Spleen (tissue), 11 donors: ENCODE measurements around the gene ETFB. TPM values are rescaled to one million over a fixed set of nuclear protein-coding genes. Genes with fewer than 3 reads are reported as not detected.
A peak's percentile ranks its signal among the peaks of the same experiment; 100 is the strongest.

Experiments
- DNase-seq: peaks from one replicate; pipeline ENCODE4 v3.0.0-alpha.2; 2020
- H3K27ac ChIP-seq, 8 donors: fragments of 200-600 bp; sonication (generic) in 7 of 8; 1 replicate in 4 of 8; 2 replicates in 4 of 8; pipeline versions ENCODE4 v1.5.0 to v1.8.0; 2016 to 2021; ENCODE audit warnings: inconsistent platforms in 4 of 8, mild to moderate bottlenecking in 4 of 8, moderate library complexity in 1 of 8
- H3K27me3 ChIP-seq, 7 donors: fragments of 200-600 bp; sonication (generic) in 6 of 7; replicated peaks in 1 of 7; 1 replicate in 4 of 7; 2 replicates in 3 of 7; pipeline versions ENCODE4 v1.5.0 to v1.8.0; 2016 to 2021; ENCODE audit warnings: inconsistent platforms in 3 of 7, mild to moderate bottlenecking in 1 of 7
- H3K36me3 ChIP-seq, 6 donors: fragments of 200-600 bp; sonication (generic) in 5 of 6; 1 replicate in 4 of 6; 2 replicates in 2 of 6; pipeline versions ENCODE4 v1.5.0 to v1.8.0; 2016 to 2021; ENCODE audit warnings: inconsistent platforms in 2 of 6
- H3K4me1 ChIP-seq, 6 donors: fragments of 200-600 bp; sonication (generic) in 5 of 6; 1 replicate in 3 of 6; 2 replicates in 3 of 6; pipeline versions ENCODE4 v1.5.0 to v1.8.0; 2016 to 2021; ENCODE audit warnings: inconsistent platforms in 3 of 6
- H3K4me3 ChIP-seq, 8 donors: fragments of 200-600 bp; sonication (generic) in 7 of 8; 1 replicate in 4 of 8; 2 replicates in 4 of 8; pipeline versions ENCODE4 v1.5.0 to v1.8.0; 2016 to 2021; ENCODE audit warnings: inconsistent platforms in 4 of 8, mild to moderate bottlenecking in 4 of 8, moderate library complexity in 2 of 8
- H3K9me3 ChIP-seq, 8 donors: fragments of 200-600 bp; sonication (generic) in 7 of 8; 1 replicate in 4 of 8; 2 replicates in 4 of 8; pipeline versions ENCODE4 v1.5.0 to v1.8.0; 2016 to 2021; ENCODE audit warnings: inconsistent platforms in 4 of 8
- POLR2A ChIP-seq, 3 donors: fragments of 450-650 bp; IDR thresholded peaks; one replicate each; pipeline ENCODE4 v1.5.1; 2017; ENCODE audit warnings: antibody characterized with exemption in 3 of 3, mild to moderate bottlenecking in 1 of 3
- POLR2AphosphoS5 ChIP-seq, 3 donors: sonication (generic); formaldehyde crosslinking; IDR thresholded peaks; one replicate each; pipeline ENCODE4 v1.5.1; 2017; ENCODE audit warnings: antibody characterized with exemption in 3 of 3
- WGBS, 5 donors: extraction: QIAGEN DNeasy Blood & Tissue Kit in 3 of 5; methylation state at CpG; one replicate each; pipeline versions ENCODE4 v1.1.5 to v1.1.7; 2013 to 2018; 5-methylcytosine and 5-hydroxymethylcytosine counted together
- intact Hi-C: fragments of 100-400 bp; cut with DNase I; formaldehyde crosslinking; loops from one replicate; pipeline ENCODE4 v1.15.0; 2023; ENCODE audit warnings: low total_unique reads
- polyA plus RNA-seq, 3 donors: library from polyadenylated mRNA; stranded (reverse); fragments of 200-250 nt; gene quantifications; one replicate each; pipeline ENCODE4 v1.2.1, GENCODE V29; 2013
- total RNA-seq, 7 donors: library from RNA; depleted of rRNA in 3 of 7; stranded (reverse); fragments of >200 nt in 3 of 7; fragmentation: NEBNext Ultra II Directional in 4 of 7; extraction: Animal tissue kit (Norgen Biotek cat#: 25700) in 4 of 7; gene quantifications; one replicate each; pipeline versions ENCODE4 v1.1.0 to v1.2.1, GENCODE V29; 2016 to 2021
- TF ChIP-seq, protein P1 (sequence below), 11 experiments: fragments of 200-600 bp in 7 of 11; fragments of 450-650 bp in 4 of 11; sonication (generic) in 4 of 11; IDR thresholded peaks in 8 of 11; conservative IDR thresholded peaks in 3 of 11; 1 replicate in 7 of 11; 2 replicates in 4 of 11; pipeline versions ENCODE4 v1.4.0 to v1.8.0; 2016 to 2021; ENCODE audit warnings: antibody characterized with exemption in 11 of 11, inconsistent platforms in 4 of 11, mild to moderate bottlenecking in 1 of 11
- donor health status: healthy with polysubstance abuse.
- donor health status: DM: no; HTN: no; CAD: no; lungs with moderate emphysema.
- donor health status: DM: no; HTN: no; CAD: no.
- donor health status: Bipolar disorder and iron deficiency.
- donor health status: healthy.
- donor health status: DM: no; HTN: no; CAD: no.
- donor health status: DM: yes; HTN: yes; CAD: no.

ETFB gene
- total and polyA plus RNA-seq, 10 donors = 41.4 to 133 (median 71.0) TPM

GRCh38 chr19:51364200-51365106 is 1.7 kb downstream of the ETFB start:
- no peaks in the 10 kb centered on the region for H3K9me3 ChIP-seq
- TF ChIP-seq, protein P1, sequence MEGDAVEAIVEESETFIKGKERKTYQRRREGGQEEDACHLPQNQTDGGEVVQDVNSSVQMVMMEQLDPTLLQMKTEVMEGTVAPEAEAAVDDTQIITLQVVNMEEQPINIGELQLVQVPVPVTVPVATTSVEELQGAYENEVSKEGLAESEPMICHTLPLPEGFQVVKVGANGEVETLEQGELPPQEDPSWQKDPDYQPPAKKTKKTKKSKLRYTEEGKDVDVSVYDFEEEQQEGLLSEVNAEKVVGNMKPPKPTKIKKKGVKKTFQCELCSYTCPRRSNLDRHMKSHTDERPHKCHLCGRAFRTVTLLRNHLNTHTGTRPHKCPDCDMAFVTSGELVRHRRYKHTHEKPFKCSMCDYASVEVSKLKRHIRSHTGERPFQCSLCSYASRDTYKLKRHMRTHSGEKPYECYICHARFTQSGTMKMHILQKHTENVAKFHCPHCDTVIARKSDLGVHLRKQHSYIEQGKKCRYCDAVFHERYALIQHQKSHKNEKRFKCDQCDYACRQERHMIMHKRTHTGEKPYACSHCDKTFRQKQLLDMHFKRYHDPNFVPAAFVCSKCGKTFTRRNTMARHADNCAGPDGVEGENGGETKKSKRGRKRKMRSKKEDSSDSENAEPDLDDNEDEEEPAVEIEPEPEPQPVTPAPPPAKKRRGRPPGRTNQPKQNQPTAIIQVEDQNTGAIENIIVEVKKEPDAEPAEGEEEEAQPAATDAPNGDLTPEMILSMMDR (IDR thresholded peaks at IDR 0.05 in 8 of 11, conservative IDR thresholded peaks at IDR 0.05 in 3 of 11) = no peak
- no peak for TF ChIP-seq POLR2AphosphoS5 (IDR thresholded peaks at IDR 0.05)
- TF ChIP-seq POLR2A (IDR thresholded peaks at IDR 0.05) = no peak
- intact Hi-C loops = no loop called here
- no peaks in the 10 kb centered on the region for H3K27me3 ChIP-seq
- H3K4me1 ChIP-seq = peaks cover 4 to 65% (median 43%) of the 10 kb centered on the region in 6 donors
- no peaks in the 10 kb centered on the region for H3K36me3 ChIP-seq
- WGBS, 5 donors = 89 to 92% (median 90%) methylated on average over 12 to 15 of the region's 15 CpGs
- peak overlapping the region in 2 of 8 donors; percentile 19 to 93 for H3K27ac ChIP-seq
- no peak overlapping the region for H3K4me3 ChIP-seq
- no peak for DNase-seq

DNA sequence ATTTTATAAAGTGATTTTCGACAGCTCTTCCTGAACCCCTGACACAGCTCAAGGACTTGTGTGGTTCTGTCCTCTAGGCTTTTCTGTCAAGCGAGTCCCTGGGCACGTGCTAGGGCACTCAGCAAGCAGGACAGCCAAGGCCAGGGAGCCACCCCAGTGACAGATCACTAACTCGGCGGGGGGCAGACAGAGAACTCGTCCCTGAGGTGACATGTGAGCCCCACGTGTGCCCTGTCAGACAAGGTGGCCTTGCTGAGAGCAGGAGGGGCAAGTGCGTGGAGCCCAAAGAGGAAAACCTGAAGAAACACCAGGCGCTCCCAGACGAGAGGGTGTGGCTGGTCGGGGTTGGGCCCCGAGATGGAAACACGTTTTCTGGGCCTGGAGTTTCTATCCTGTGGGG is 4.9 kb downstream of the ETFB start:
- intact Hi-C loops = no loop called here
- Histone ChIP-seq H3K9me3 (no peaks in the 10 kb centered on the region), H3K4me3 (no peak overlapping the region), H3K4me1 (peaks cover 0 to 39% (median 30%) of the 10 kb centered on the region in 6 donors), H3K27me3 (no peaks in the 10 kb centered on the region), H3K27ac (no peak overlapping the region), H3K36me3 (no peaks in the 10 kb centered on the region)
- 90 to 95% (median 92%) methylated on average over 13 of the region's 13 CpGs for WGBS, 5 donors
- TF ChIP-seq, protein P1 (IDR thresholded peaks at IDR 0.05 in 8 of 11, conservative IDR thresholded peaks at IDR 0.05 in 3 of 11) = no peak
- TF ChIP-seq POLR2AphosphoS5 (IDR thresholded peaks at IDR 0.05) (no peak), POLR2A (IDR thresholded peaks at IDR 0.05) (no peak)
- no peak for DNase-seq

DNA sequence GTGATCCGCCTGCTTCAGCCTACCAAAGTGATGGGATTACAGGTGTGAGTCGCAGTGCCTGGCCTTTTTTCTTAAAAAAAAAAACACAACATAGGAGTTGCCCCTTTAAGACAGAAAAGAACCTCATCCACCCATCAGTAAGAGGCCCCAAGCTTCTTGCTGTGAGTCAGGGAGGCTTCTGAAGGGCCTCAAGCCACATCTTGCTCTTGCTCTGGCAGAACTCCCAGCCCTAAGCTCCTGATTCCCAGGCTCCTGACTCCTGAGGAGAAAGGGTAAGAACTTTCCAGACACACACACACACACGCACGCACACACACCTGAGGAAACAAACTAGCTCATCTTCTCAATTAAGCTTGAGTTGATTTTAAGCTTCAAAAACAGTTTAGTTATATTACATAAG is 6.9 kb downstream of the ETFB start:
- Histone ChIP-seq H3K4me3 (no peak overlapping the region), H3K27ac (no peak overlapping the region), H3K9me3 (no peaks in the 10 kb centered on the region), H3K27me3 (no peaks in the 10 kb centered on the region), H3K36me3 (peaks cover 0 to 5% (median 0%) of the 10 kb centered on the region in 6 donors), H3K4me1 (peaks cover 0 to 22% (median 15%) of the 10 kb centered on the region in 6 donors)
- TF ChIP-seq POLR2A (IDR thresholded peaks at IDR 0.05) (no peak), POLR2AphosphoS5 (IDR thresholded peaks at IDR 0.05) (no peak)
- TF ChIP-seq, protein P1 (IDR thresholded peaks at IDR 0.05 in 8 of 11, conservative IDR thresholded peaks at IDR 0.05 in 3 of 11) = no peak
- intact Hi-C loops = no loop called here
- DNase-seq = no peak
- WGBS, 5 donors = 93 to 100% (median 97%) methylated on average over 4 of the region's 4 CpGs

GRCh38 chr19:51357952-51358351 is 8.2 kb downstream of the ETFB start:
- no peak for DNase-seq
- intact Hi-C loops = no loop called here
- Histone ChIP-seq H3K4me3 (no peak overlapping the region), H3K36me3 (peaks cover 0 to 12% (median under 1%) of the 10 kb centered on the region in 6 donors), H3K27ac (no peak overlapping the region), H3K27me3 (no peaks in the 10 kb centered on the region), H3K9me3 (no peaks in the 10 kb centered on the region), H3K4me1 (peaks cover 0 to 9% (median 6%) of the 10 kb centered on the region in 6 donors)
- no peak for TF ChIP-seq POLR2AphosphoS5 (IDR thresholded peaks at IDR 0.05)
- TF ChIP-seq, protein P1 (IDR thresholded peaks at IDR 0.05 in 8 of 11, conservative IDR thresholded peaks at IDR 0.05 in 3 of 11) = no peak
- no peak for TF ChIP-seq POLR2A (IDR thresholded peaks at IDR 0.05)
- WGBS, 5 donors = 85 to 95% (median 87%) methylated on average over 6 to 7 of the region's 7 CpGs
